PC-3 (cell line): Measurements from ENCODE around the gene TOPORS. TPM values are rescaled to one million over a fixed set of nuclear protein-coding genes. Genes with fewer than 3 reads are reported as not detected.

Experiments
- ATAC-seq: fragments of 200-7000 bp; cut with Tn5 transposase; 2 replicates; pipeline ENCODE4 v1.9.1; 2020; ENCODE audit warnings: mild to moderate bottlenecking, moderate library complexity
- BruUV-seq: library from RNA; stranded (reverse); fragments of 400-500 nt; replicated peaks from 2 replicates; lab custom pipeline; 2021; lab: Mats Ljungman, UMichigan
- CTCF ChIA-PET: fragments of 300-600 bp; sonication (Branson Sonifier 250); formaldehyde crosslinking; loops from one replicate; lab custom pipeline; 2022; ENCODE audit warnings: antibody characterized with exemption; lab: Charles Lee
- POLR2A ChIA-PET: fragments of 300-600 bp; sonication (Branson Sonifier 250); formaldehyde crosslinking; loops from one replicate; lab custom pipeline; 2022; ENCODE audit warnings: antibody characterized with exemption; ENCODE audit not compliant: unreplicated experiment; lab: Charles Lee
- DNase-seq: peaks from one replicate; pipeline ENCODE4 v3.0.0-alpha.2; 2015
- H2AFZ ChIP-seq: fragments of 300-600 bp; sonication (generic); 2 replicates; pipeline ENCODE4 v1.6.0; 2016; ENCODE audit warnings: antibody characterized with exemption, low read length
- H3F3A ChIP-seq: fragments of 300-600 bp; sonication (generic); one replicate; pipeline ENCODE4 v1.6.0; 2017; ENCODE audit warnings: antibody characterized with exemption, low read length, control low read depth, mild to moderate bottlenecking; ENCODE audit not compliant: unreplicated experiment
- H3K27ac ChIP-seq: fragments of 300-600 bp; sonication (generic); 2 replicates; pipeline ENCODE4 v1.5.1; 2016; ENCODE audit warnings: mild to moderate bottlenecking, low read length
- H3K27me3 ChIP-seq: fragments of 300-600 bp; sonication (generic); 2 replicates; pipeline ENCODE4 v1.6.1; 2016; ENCODE audit warnings: low read length, mixed read lengths
- H3K36me3 ChIP-seq: fragments of 300-600 bp; sonication (generic); 2 replicates; pipeline ENCODE4 v1.6.1; 2016; ENCODE audit warnings: low read depth, mixed run types, low read length, mixed read lengths
- H3K4me1 ChIP-seq: fragments of 300-600 bp; sonication (generic); 2 replicates; pipeline ENCODE4 v1.5.1; 2016; ENCODE audit warnings: low read length; ENCODE audit not compliant: insufficient read depth
- H3K4me2 ChIP-seq: fragments of 300-600 bp; sonication (generic); 2 replicates; pipeline ENCODE4 v1.6.0; 2016; ENCODE audit warnings: low read length
- H3K4me3 ChIP-seq: fragments of 300-600 bp; sonication (generic); 2 replicates; pipeline ENCODE4 v1.5.1; 2016; ENCODE audit warnings: mild to moderate bottlenecking, low read length, mixed read lengths
- H3K79me2 ChIP-seq: fragments of 300-600 bp; sonication (generic); 2 replicates; pipeline ENCODE4 v1.6.1; 2017; ENCODE audit warnings: low read length, mixed read lengths
- H3K9ac ChIP-seq: fragments of 300-600 bp; sonication (generic); 2 replicates; pipeline ENCODE4 v1.6.0; 2016; ENCODE audit warnings: mild to moderate bottlenecking, low read length
- H3K9me2 ChIP-seq: fragments of 300-600 bp; sonication (generic); replicated peaks from 2 replicates; pipeline ENCODE4 v1.6.1; 2016; ENCODE audit warnings: mixed run types, low read length, mixed read lengths
- H3K9me3 ChIP-seq: fragments of 300-600 bp; sonication (generic); 2 replicates; pipeline ENCODE4 v1.6.1; 2016; ENCODE audit warnings: low read length, mixed read lengths
- H4K20me1 ChIP-seq: fragments of 300-600 bp; sonication (generic); 2 replicates; pipeline ENCODE4 v1.6.1; 2016; ENCODE audit warnings: low read length, mixed read lengths
- EZH2 ChIP-seq: fragments of 300-600 bp; sonication (generic); IDR thresholded peaks from one replicate; pipeline ENCODE4 v1.6.1; 2017; ENCODE audit warnings: antibody characterized with exemption, mild to moderate bottlenecking, low read length; ENCODE audit not compliant: unreplicated experiment
- EZH2phosphoT487 ChIP-seq: fragments of 300-600 bp; sonication (generic); IDR thresholded peaks from 2 replicates; pipeline ENCODE4 v1.6.1; 2018; ENCODE audit warnings: mild to moderate bottlenecking, antibody characterized with exemption, low read length, borderline replicate concordance
- intact Hi-C: fragments of 100-400 bp; cut with micrococcal nuclease; formaldehyde crosslinking; loops from 2 replicates; pipeline ENCODE4 v1.9.0; 2023
- total RNA-seq: library from RNA; depleted of rRNA; stranded (reverse); fragments of >200 nt; gene quantifications from 2 replicates; pipeline ENCODE4 v1.2.3, GENCODE V29; 2014
- TF ChIP-seq, protein P1 (sequence below): fragments of 300-600 bp; sonication (generic); conservative IDR thresholded peaks from 2 replicates; pipeline ENCODE4 v1.5.1; 2017; ENCODE audit warnings: antibody characterized with exemption, low read depth, mild to moderate bottlenecking, low read length

TOPORS gene
- total RNA-seq, 1 experiment from 2014 or later: 11.4 TPM

DNA sequence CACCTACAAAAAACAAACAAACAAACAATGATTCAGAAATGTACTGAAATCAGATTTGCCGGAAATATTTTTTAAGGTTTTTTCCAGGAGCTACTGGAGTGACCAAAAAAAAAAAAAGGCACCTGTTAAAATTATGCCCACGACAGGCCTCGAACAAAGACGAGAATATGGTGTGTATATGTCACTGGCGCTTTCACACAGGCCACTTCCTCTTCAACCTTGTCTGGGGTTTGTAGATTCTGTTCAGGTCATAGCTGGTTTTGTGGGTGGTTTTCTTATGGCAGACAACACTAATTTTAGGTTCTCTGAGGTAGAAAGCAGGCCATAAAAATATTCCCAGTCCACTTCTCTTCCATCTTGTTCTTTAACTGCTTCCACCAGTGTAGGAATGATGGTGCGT, 13.6 kb upstream of the TOPORS start:
- Histone ChIP-seq H3K4me3 (no peak overlapping the region), H3K9ac (no peak overlapping the region), H3F3A (no peaks in the 10 kb centered on the region), H3K9me2 (no peaks in the 10 kb centered on the region), H3K36me3 (no peaks in the 10 kb centered on the region), H3K4me2 (no peak overlapping the region), H3K27ac (no peak overlapping the region), H2AFZ (no peak overlapping the region), H3K27me3 (no peaks in the 10 kb centered on the region), H3K79me2 (peaks cover 29% of the 10 kb centered on the region), H3K9me3 (no peaks in the 10 kb centered on the region), H4K20me1 (peaks cover 9% of the 10 kb centered on the region; the same call in 1 of the 2 replicates), H3K4me1 (peaks cover 3% of the 10 kb centered on the region)
- no TSS peak for BruUV-seq
- ChIA-PET POLR2A (interaction anchor here (0.6 kb wide), 1 partner anchor 14 kb away, joined by 4 read pairs; no protein-coding TSS in a partner anchor), CTCF (no interaction called here)
- TF ChIP-seq EZH2: no peak
- no peak for TF ChIP-seq EZH2phosphoT487
- TF ChIP-seq, protein P1, sequence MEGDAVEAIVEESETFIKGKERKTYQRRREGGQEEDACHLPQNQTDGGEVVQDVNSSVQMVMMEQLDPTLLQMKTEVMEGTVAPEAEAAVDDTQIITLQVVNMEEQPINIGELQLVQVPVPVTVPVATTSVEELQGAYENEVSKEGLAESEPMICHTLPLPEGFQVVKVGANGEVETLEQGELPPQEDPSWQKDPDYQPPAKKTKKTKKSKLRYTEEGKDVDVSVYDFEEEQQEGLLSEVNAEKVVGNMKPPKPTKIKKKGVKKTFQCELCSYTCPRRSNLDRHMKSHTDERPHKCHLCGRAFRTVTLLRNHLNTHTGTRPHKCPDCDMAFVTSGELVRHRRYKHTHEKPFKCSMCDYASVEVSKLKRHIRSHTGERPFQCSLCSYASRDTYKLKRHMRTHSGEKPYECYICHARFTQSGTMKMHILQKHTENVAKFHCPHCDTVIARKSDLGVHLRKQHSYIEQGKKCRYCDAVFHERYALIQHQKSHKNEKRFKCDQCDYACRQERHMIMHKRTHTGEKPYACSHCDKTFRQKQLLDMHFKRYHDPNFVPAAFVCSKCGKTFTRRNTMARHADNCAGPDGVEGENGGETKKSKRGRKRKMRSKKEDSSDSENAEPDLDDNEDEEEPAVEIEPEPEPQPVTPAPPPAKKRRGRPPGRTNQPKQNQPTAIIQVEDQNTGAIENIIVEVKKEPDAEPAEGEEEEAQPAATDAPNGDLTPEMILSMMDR: no peak
- no peak for DNase-seq
- no peak for ATAC-seq
- intact Hi-C loops: no loop called here

DNA sequence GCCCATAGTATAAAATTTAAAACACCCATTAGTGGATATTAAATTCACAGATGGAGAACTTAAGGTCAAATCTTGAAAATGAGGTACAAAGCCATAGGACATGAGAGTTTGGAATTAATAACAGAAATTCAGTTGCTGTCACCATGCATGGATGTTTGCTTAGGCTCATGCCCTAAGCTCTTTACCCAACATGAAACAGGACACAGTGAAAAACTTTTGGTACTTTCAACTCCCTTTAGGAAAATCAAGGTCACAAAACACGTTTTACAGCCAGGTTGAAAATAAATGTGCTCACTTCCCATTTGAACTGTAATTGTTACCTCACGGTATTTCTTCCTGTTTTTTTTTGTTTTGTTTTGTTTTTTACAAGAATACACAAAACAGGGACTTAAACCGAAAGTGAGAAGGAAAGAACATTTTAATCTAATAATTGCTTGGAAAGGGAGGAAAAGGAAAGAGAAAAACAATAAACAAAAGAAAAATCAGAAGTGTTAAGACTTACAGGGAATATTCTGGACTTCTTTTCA, 6.1 kb upstream of the TOPORS start:
- Histone ChIP-seq H3K9me3 (no peaks in the 10 kb centered on the region), H3K79me2 (peaks cover 20% of the 10 kb centered on the region; the same call in 1 of the 2 replicates), H3K4me3 (no peak overlapping the region), H3K9me2 (no peaks in the 10 kb centered on the region), H3K4me1 (no peaks in the 10 kb centered on the region), H4K20me1 (no peaks in the 10 kb centered on the region), H3K27me3 (no peaks in the 10 kb centered on the region), H2AFZ (no peak overlapping the region), H3K4me2 (no peak overlapping the region), H3F3A (no peaks in the 10 kb centered on the region), H3K27ac (no peak overlapping the region), H3K36me3 (no peaks in the 10 kb centered on the region), H3K9ac (no peak overlapping the region)
- ChIA-PET CTCF (no interaction called here), POLR2A (no interaction called here)
- no TSS peak for BruUV-seq
- TF ChIP-seq, protein P1: no peak
- TF ChIP-seq EZH2phosphoT487 (no peak), EZH2 (no peak)
- intact Hi-C loops: no loop called here
- no peak for ATAC-seq
- no peak for DNase-seq

- Histone ChIP-seq H3K4me2 (no peak overlapping the region), H3K4me1 (0 out of 2 replicates have a peak, but pooled peaks cover 9% of the 10 kb centered on the region), H2AFZ (no peak overlapping the region), H3K36me3 (no peaks in the 10 kb centered on the region), H3K27me3 (no peaks in the 10 kb centered on the region), H3K9ac (no peak overlapping the region), H3K27ac (no peak overlapping the region), H3K9me3 (no peaks in the 10 kb centered on the region), H3K9me2 (no peaks in the 10 kb centered on the region), H4K20me1 (peaks cover 7% of the 10 kb centered on the region; the same call in 1 of the 2 replicates), H3F3A (no peaks in the 10 kb centered on the region), H3K79me2 (peaks cover 26% of the 10 kb centered on the region), H3K4me3 (no peak overlapping the region)
- no peak for TF ChIP-seq EZH2
- TF ChIP-seq, protein P1: no peak
- no peak for TF ChIP-seq EZH2phosphoT487
- ChIA-PET CTCF (interaction anchor here (1.0 kb wide), 1 partner anchor 18 kb away, joined by 3 read pairs; no protein-coding TSS in a partner anchor), POLR2A (no interaction called here)
- ATAC-seq (no peak), DNase-seq (no peak)
- intact Hi-C loops: no loop called here
- BruUV-seq: no TSS peak
These were observed 2.2 kb upstream of the TOPORS start for GRCh38 chr9:32554591-32554990.
